GM23338 (cell line): ENCODE data around the gene SIL1. TPM values are rescaled to one million over a fixed set of nuclear protein-coding genes. Genes with fewer than 3 reads are reported as not detected.

Source experiments
- ATAC-seq: fragments of 200-7000 bp; cut with Tn5 transposase; 3 replicates; pipeline ENCODE4 v1.9.1; 2020
- DNase-seq: peaks from one replicate; pipeline ENCODE4 v3.0.0-alpha.2; 2015; ENCODE audit warnings: low spot score
- H2AFZ ChIP-seq: fragments of 200-600 bp; sonication (generic); 2 replicates; pipeline ENCODE4 v1.8.0; 2016; ENCODE audit warnings: antibody characterized with exemption, mild to moderate bottlenecking, moderate library complexity
- H3F3A ChIP-seq: fragments of 200-600 bp; sonication (generic); replicated peaks from 2 replicates; pipeline ENCODE4 v1.8.0; 2017; ENCODE audit warnings: antibody characterized with exemption, mixed run types, low read depth
- H3K27ac ChIP-seq: fragments of 200-600 bp; sonication (generic); 2 replicates; pipeline ENCODE4 v1.6.1; 2016; ENCODE audit warnings: low read depth
- H3K27me3 ChIP-seq: fragments of 200-600 bp; sonication (generic); 2 replicates; pipeline ENCODE4 v1.8.0; 2016; ENCODE audit warnings: mild to moderate bottlenecking, mixed run types, moderate library complexity; ENCODE audit not compliant: insufficient read depth
- H3K36me3 ChIP-seq: fragments of 200-600 bp; sonication (generic); 2 replicates; pipeline ENCODE4 v1.8.0; 2016; ENCODE audit warnings: mild to moderate bottlenecking; ENCODE audit not compliant: insufficient read depth
- H3K4me1 ChIP-seq: fragments of 200-600 bp; sonication (generic); 2 replicates; pipeline ENCODE4 v1.8.0; 2016; ENCODE audit warnings: mild to moderate bottlenecking, moderate library complexity; ENCODE audit not compliant: insufficient read depth
- H3K4me2 ChIP-seq: fragments of 200-600 bp; sonication (generic); 2 replicates; pipeline ENCODE4 v1.7.1; 2017; ENCODE audit warnings: mixed run types
- H3K4me3 ChIP-seq: fragments of 200-600 bp; sonication (generic); 2 replicates; pipeline ENCODE4 v1.6.1; 2016; ENCODE audit warnings: mixed run types
- H3K79me2 ChIP-seq: fragments of 200-600 bp; sonication (generic); replicated peaks from 2 replicates; pipeline ENCODE4 v1.8.0; 2017; ENCODE audit warnings: mild to moderate bottlenecking; ENCODE audit not compliant: insufficient read depth
- H3K9me2 ChIP-seq: fragments of 200-600 bp; sonication (generic); 2 replicates; pipeline ENCODE4 v1.8.0; 2017; ENCODE audit not compliant: insufficient read depth
- H4K20me1 ChIP-seq: fragments of 200-600 bp; sonication (generic); replicated peaks from 2 replicates; pipeline ENCODE4 v1.8.0; 2017; ENCODE audit warnings: mild to moderate bottlenecking; ENCODE audit not compliant: insufficient read depth
- H3K27ac Mint-ChIP-seq: 2 replicates; pipeline ENCODE4 v1.8.0; 2020; ENCODE audit warnings: inconsistent platforms, mild to moderate bottlenecking, moderate library complexity, mixed read lengths
- H3K27me3 Mint-ChIP-seq: 3 replicates; pipeline ENCODE4 v1.8.0; 2022; ENCODE audit warnings: low read depth, mild to moderate bottlenecking, moderate library complexity, mixed read lengths, inconsistent platforms; ENCODE audit not compliant: insufficient read depth, poor library complexity
- H3K36me3 Mint-ChIP-seq: 3 replicates; pipeline ENCODE4 v1.8.0; 2021; ENCODE audit warnings: low read depth, mild to moderate bottlenecking, inconsistent platforms, moderate library complexity, mixed read lengths
- H3K4me1 Mint-ChIP-seq: 3 replicates; pipeline ENCODE4 v1.8.0; 2020; ENCODE audit warnings: mild to moderate bottlenecking, inconsistent platforms, mixed read lengths
- H3K4me3 Mint-ChIP-seq: 3 replicates; pipeline ENCODE4 v1.8.0; 2021; ENCODE audit warnings: moderate library complexity, mild to moderate bottlenecking, inconsistent platforms, mixed read lengths
- H3K9me3 Mint-ChIP-seq: 3 replicates; pipeline ENCODE4 v1.8.0; 2020; ENCODE audit warnings: moderate library complexity, mild to moderate bottlenecking, inconsistent platforms, mixed read lengths
- CREB1 ChIP-seq: fragments of 250-450 bp; sonication (Bioruptor Pico); IDR thresholded peaks from 2 replicates; pipeline ENCODE4 v1.5.0; 2020; ENCODE audit warnings: low read depth, mild to moderate bottlenecking, moderate library complexity
- EZH2 ChIP-seq: fragments of 200-600 bp; sonication (generic); IDR thresholded peaks from one replicate; pipeline ENCODE4 v1.8.0; 2017; ENCODE audit warnings: antibody characterized with exemption, mild to moderate bottlenecking, low read depth; ENCODE audit not compliant: unreplicated experiment
- EZH2phosphoT487 ChIP-seq: fragments of 200-600 bp; sonication (generic); IDR thresholded peaks from one replicate; pipeline ENCODE4 v1.8.1; 2018; ENCODE audit warnings: antibody characterized with exemption; ENCODE audit not compliant: unreplicated experiment
- NANOG ChIP-seq: IDR thresholded peaks from 2 replicates; pipeline ENCODE4 v1.6.1; 2016; ENCODE audit warnings: antibody characterized with exemption, borderline replicate concordance
- REST ChIP-seq: IDR thresholded peaks from one replicate; pipeline ENCODE4 v1.6.1; 2018; ENCODE audit warnings: antibody characterized with exemption; ENCODE audit not compliant: unreplicated experiment
- ZNF331 ChIP-seq: fragments of 250-450 bp; sonication (Bioruptor Pico); IDR thresholded peaks from 2 replicates; pipeline ENCODE4 v1.5.0; 2020; ENCODE audit warnings: low read depth, mild to moderate bottlenecking, moderate library complexity
- polyA plus RNA-seq: library from polyadenylated mRNA; unstranded; fragments of >200 nt; fragmentation: Nextera tagmentation; extraction: Ambion mirVana; gene quantifications from 2 replicates; pipeline ENCODE4 v1.2.1, GENCODE V29; 2016
- total RNA-seq: library from RNA; depleted of rRNA; stranded (reverse); fragments of >200 nt; shearing (Covaris generic); gene quantifications from 2 replicates; pipeline ENCODE4 v1.2.3, GENCODE V29; 2014

The SIL1 gene
- total and polyA plus RNA-seq, 2 experiments from 2014 or later: 5.5 to 5.9 TPM

GRCh38 chr5:139182528-139183296 lies 15.5 kb downstream of the SIL1 start:
- H3K36me3 ChIP-seq: no peaks in the 10 kb centered on the region
- no peaks in the 10 kb centered on the region; the same call in 1 of the 2 replicates for H4K20me1 ChIP-seq
- Mint-ChIP-seq H3K9me3 (no peaks in the 10 kb centered on the region), H3K4me3 (no peak overlapping the region), H3K36me3 (no peaks in the 10 kb centered on the region), H3K4me1 (peaks cover 16% of the 10 kb centered on the region), H3K27me3 (peaks cover 2% of the 10 kb centered on the region), H3K27ac (no peak overlapping the region)
- no peaks in the 10 kb centered on the region for H3K9me2 ChIP-seq
- TF ChIP-seq CREB1 (CRISPR knock-in tag) (no peak), ZNF331 (CRISPR knock-in tag) (no peak)
- no peak overlapping the region for H3K4me2 ChIP-seq
- H3K27me3 ChIP-seq: no peaks in the 10 kb centered on the region
- ATAC-seq: no peak
- H2AFZ ChIP-seq: no peak overlapping the region
- no peaks in the 10 kb centered on the region for H3F3A ChIP-seq
- no peak for DNase-seq
- H3K4me3 ChIP-seq: no peak overlapping the region
- no peaks in the 10 kb centered on the region for H3K4me1 ChIP-seq
- H3K79me2 ChIP-seq: no peaks in the 10 kb centered on the region
- no peak overlapping the region for H3K27ac ChIP-seq

- TF ChIP-seq CREB1 (CRISPR knock-in tag) (no peak), REST (no peak), EZH2 (no peak), EZH2phosphoT487 (no peak), NANOG (no peak)
- no peaks in the 10 kb centered on the region for H3K4me1 ChIP-seq
- ATAC-seq: no peak
Measured at GRCh38 chr5:139181835-139182452, 16.2 kb downstream of the SIL1 start.

More at GRCh38 chr5:139181835-139182452, 16.2 kb downstream of the SIL1 start:
- Histone ChIP-seq H3K79me2 (no peaks in the 10 kb centered on the region), H3K27me3 (no peaks in the 10 kb centered on the region), H3K4me3 (no peak overlapping the region), H3K9me2 (no peaks in the 10 kb centered on the region), H2AFZ (no peak overlapping the region), H3K36me3 (no peaks in the 10 kb centered on the region), H3K4me2 (no peak overlapping the region), H4K20me1 (no peaks in the 10 kb centered on the region; the same call in 1 of the 2 replicates), H3F3A (no peaks in the 10 kb centered on the region), H3K27ac (no peak overlapping the region)
- Mint-ChIP-seq H3K36me3 (no peaks in the 10 kb centered on the region), H3K4me1 (peaks cover 16% of the 10 kb centered on the region), H3K27ac (no peak overlapping the region), H3K9me3 (no peaks in the 10 kb centered on the region), H3K4me3 (no peak overlapping the region), H3K27me3 (peaks cover 2% of the 10 kb centered on the region)
- DNase-seq: no peak
